SU-DHL-6 (cell line): ENCODE measurements around the gene TCF4.

ENCODE experiments used
- H2AFZ ChIP-seq: fragments of 200-600 bp; sonication (generic); 2 replicates; pipeline ENCODE4 v1.6.1; 2014; ENCODE audit warnings: low read depth, mild to moderate bottlenecking, moderate library complexity, mixed read lengths, antibody characterized with exemption, low read length; ENCODE audit not compliant: severe bottlenecking
- H3F3A ChIP-seq: fragments of 200-600 bp; shearing (Covaris generic); 2 replicates; pipeline ENCODE4 v1.6.0; 2016; ENCODE audit warnings: antibody characterized with exemption, mild to moderate bottlenecking; ENCODE audit not compliant: insufficient read depth
- H3K27ac ChIP-seq: fragments of 200-600 bp; sonication (generic); 2 replicates; pipeline ENCODE4 v1.5.1; 2016; ENCODE audit warnings: low read depth, mild to moderate bottlenecking, low read length, moderate library complexity, mixed read lengths
- H3K27me3 ChIP-seq: fragments of 200-600 bp; sonication (generic), shearing (Covaris generic); 2 replicates; pipeline ENCODE4 v1.6.0; 2014; ENCODE audit warnings: mild to moderate bottlenecking, low read length
- H3K36me3 ChIP-seq: fragments of 200-600 bp; sonication (generic); 2 replicates; pipeline ENCODE4 v1.6.1; 2014; ENCODE audit warnings: mild to moderate bottlenecking, low read length, mixed read lengths
- H3K4me2 ChIP-seq: fragments of 300-600, 200-600 bp; shearing (Covaris generic), sonication (generic); 2 replicates; pipeline ENCODE4 v1.6.0; 2014; ENCODE audit warnings: low read length, low read depth, mild to moderate bottlenecking; ENCODE audit not compliant: poor library complexity, severe bottlenecking
- H3K4me3 ChIP-seq: fragments of 200-600 bp; sonication (generic); 2 replicates; pipeline ENCODE4 v1.5.1; 2014; ENCODE audit warnings: antibody characterized with exemption, low read length, mild to moderate bottlenecking, mixed read lengths; ENCODE audit not compliant: insufficient read depth, poor library complexity, severe bottlenecking
- H3K79me2 ChIP-seq: fragments of 200-600 bp; sonication (generic); 2 replicates; pipeline ENCODE4 v1.6.1; 2014; ENCODE audit warnings: mild to moderate bottlenecking, low read length, moderate library complexity; ENCODE audit not compliant: insufficient read depth
- H3K9ac ChIP-seq: fragments of 200-600 bp; sonication (generic); 2 replicates; pipeline ENCODE4 v1.7.0; 2014; ENCODE audit warnings: mild to moderate bottlenecking, low read length
- H3K9me2 ChIP-seq: fragments of 200-600 bp; sonication (generic); replicated peaks from 2 replicates; pipeline ENCODE4 v1.6.1; 2014; ENCODE audit warnings: low read length; ENCODE audit not compliant: insufficient read depth
- H3K9me3 ChIP-seq: fragments of 200-600 bp; sonication (generic); 2 replicates; pipeline ENCODE4 v1.6.1; 2014; ENCODE audit warnings: low read length, mixed read lengths; ENCODE audit not compliant: insufficient read depth
- H4K20me1 ChIP-seq: fragments of 200-600 bp; sonication (generic); 2 replicates; pipeline ENCODE4 v1.6.1; 2014; ENCODE audit warnings: low read depth, mild to moderate bottlenecking, antibody characterized with exemption, low read length, moderate library complexity, mixed read lengths
- EZH2phosphoT487 ChIP-seq: fragments of 200-600 bp; sonication (generic), shearing (Covaris generic); conservative IDR thresholded peaks from 2 replicates; pipeline ENCODE4 v1.6.1; 2018; ENCODE audit warnings: mild to moderate bottlenecking, antibody characterized with exemption, low read length, moderate library complexity, mixed read lengths
- TF ChIP-seq, protein P1 (sequence below): fragments of 200-600 bp; sonication (generic); IDR thresholded peaks from one replicate; pipeline ENCODE4 v1.5.1; 2017; ENCODE audit warnings: antibody characterized with exemption, mild to moderate bottlenecking, low read length, moderate library complexity; ENCODE audit not compliant: insufficient read depth, poor library complexity, severe bottlenecking

TCF4 gene

DNA sequence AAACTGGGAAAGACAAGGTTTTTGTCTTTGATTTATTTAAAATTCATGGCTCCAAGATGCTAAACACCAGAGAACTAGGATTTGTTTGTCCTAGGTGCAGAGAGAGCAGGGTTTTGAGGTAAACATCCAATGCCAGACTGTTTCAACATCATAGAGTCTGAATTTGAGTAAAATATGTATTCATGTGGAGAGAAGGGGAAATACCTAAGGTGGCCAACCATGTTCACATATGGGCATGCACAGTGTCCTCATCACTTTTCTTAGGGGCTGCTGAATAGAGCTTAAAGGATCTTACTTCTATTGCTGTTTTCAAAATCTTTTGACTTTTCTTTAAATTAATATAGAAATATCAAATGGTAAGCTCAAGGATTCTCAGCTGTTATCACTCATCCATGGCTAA, 341.7 kb downstream of the TCF4 start:
- no peak overlapping the region for H3K9ac ChIP-seq
- H3K4me2 ChIP-seq = no peak overlapping the region
- H3K27ac ChIP-seq = no peak overlapping the region

DNA sequence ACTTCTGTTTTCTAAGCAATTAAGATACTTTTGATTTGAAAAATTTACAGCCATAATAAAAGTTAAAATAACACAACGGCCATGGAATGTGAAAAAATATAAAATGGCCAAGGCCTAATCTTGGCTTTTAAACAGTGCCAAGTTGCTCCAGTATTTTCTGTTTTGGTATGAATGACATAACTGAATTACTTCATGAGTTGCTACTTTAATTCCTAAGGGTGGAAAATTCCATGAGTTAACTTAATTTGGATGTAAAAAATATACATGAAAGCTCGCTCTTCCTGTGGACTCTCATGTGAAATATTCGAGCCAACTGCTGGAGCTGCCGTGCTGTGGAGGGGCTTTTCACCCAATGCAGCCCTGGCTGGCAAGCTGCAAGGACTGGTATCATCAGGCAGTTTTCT, 342.8 kb downstream of the TCF4 start:
- H3K4me2 ChIP-seq = no peak overlapping the region
- H3K27me3 ChIP-seq = 0 out of 2 replicates have a peak, but pooled peaks cover 3% of the 10 kb centered on the region
- H3K9me2 ChIP-seq = no peaks in the 10 kb centered on the region
- no peak overlapping the region for H3K9ac ChIP-seq
- H3F3A ChIP-seq = no peaks in the 10 kb centered on the region
- no peaks in the 10 kb centered on the region for H3K79me2 ChIP-seq
- H2AFZ ChIP-seq = no peak overlapping the region
- H3K27ac ChIP-seq = no peak overlapping the region
- no peaks in the 10 kb centered on the region for H3K36me3 ChIP-seq
- H3K9me3 ChIP-seq = no peaks in the 10 kb centered on the region
- TF ChIP-seq, protein P1, sequence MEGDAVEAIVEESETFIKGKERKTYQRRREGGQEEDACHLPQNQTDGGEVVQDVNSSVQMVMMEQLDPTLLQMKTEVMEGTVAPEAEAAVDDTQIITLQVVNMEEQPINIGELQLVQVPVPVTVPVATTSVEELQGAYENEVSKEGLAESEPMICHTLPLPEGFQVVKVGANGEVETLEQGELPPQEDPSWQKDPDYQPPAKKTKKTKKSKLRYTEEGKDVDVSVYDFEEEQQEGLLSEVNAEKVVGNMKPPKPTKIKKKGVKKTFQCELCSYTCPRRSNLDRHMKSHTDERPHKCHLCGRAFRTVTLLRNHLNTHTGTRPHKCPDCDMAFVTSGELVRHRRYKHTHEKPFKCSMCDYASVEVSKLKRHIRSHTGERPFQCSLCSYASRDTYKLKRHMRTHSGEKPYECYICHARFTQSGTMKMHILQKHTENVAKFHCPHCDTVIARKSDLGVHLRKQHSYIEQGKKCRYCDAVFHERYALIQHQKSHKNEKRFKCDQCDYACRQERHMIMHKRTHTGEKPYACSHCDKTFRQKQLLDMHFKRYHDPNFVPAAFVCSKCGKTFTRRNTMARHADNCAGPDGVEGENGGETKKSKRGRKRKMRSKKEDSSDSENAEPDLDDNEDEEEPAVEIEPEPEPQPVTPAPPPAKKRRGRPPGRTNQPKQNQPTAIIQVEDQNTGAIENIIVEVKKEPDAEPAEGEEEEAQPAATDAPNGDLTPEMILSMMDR = no peak
- TF ChIP-seq EZH2phosphoT487 = no peak
- no peak overlapping the region for H3K4me3 ChIP-seq
- no peaks in the 10 kb centered on the region for H4K20me1 ChIP-seq

More for the DNA sequence above, 341.7 kb downstream of the TCF4 start:
- Histone ChIP-seq H3F3A (no peaks in the 10 kb centered on the region), H3K9me3 (no peaks in the 10 kb centered on the region), H3K36me3 (no peaks in the 10 kb centered on the region), H3K27me3 (0 out of 2 replicates have a peak, but pooled peaks cover 3% of the 10 kb centered on the region), H2AFZ (no peak overlapping the region), H3K4me3 (no peak overlapping the region), H3K9me2 (no peaks in the 10 kb centered on the region), H4K20me1 (no peaks in the 10 kb centered on the region), H3K79me2 (no peaks in the 10 kb centered on the region)
- TF ChIP-seq EZH2phosphoT487 = no peak
- TF ChIP-seq, protein P1 = no peak

DNA sequence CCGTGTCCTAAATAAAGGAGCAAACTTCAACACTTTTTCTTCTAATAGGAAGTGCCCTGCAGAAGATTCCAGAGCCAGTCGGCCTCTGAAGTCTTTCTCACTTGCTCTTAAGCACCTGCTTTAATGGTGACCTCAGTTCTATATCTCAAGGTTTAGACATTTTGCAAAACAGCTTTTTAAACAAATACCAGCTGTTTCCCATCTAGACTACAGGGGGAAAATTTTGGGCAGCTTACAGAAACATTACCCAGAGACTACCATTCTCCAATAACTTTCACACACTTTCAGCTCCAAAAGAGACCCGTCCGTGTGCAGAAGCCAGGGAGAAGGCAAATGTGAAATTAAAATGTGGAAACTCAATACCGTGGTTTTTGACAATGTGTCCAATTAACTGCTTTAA, 343.4 kb downstream of the TCF4 start:
- TF ChIP-seq, protein P1 = no peak
- TF ChIP-seq EZH2phosphoT487 = no peak
- Histone ChIP-seq H3K27me3 (0 out of 2 replicates have a peak, but pooled peaks cover 3% of the 10 kb centered on the region), H3K9me3 (no peaks in the 10 kb centered on the region), H3K36me3 (no peaks in the 10 kb centered on the region), H3F3A (no peaks in the 10 kb centered on the region), H3K4me2 (no peak overlapping the region), H4K20me1 (no peaks in the 10 kb centered on the region), H3K9me2 (no peaks in the 10 kb centered on the region), H2AFZ (no peak overlapping the region), H3K27ac (no peak overlapping the region), H3K79me2 (no peaks in the 10 kb centered on the region), H3K9ac (no peak overlapping the region), H3K4me3 (no peak overlapping the region)
